ENCODE data around the gene TNMD. TPM values are rescaled to one million over a fixed set of nuclear protein-coding genes. Genes with fewer than 3 reads are reported as not detected.

The TNMD gene
- total RNA-seq, 1 experiment from 2014 or later: not detected

DNA sequence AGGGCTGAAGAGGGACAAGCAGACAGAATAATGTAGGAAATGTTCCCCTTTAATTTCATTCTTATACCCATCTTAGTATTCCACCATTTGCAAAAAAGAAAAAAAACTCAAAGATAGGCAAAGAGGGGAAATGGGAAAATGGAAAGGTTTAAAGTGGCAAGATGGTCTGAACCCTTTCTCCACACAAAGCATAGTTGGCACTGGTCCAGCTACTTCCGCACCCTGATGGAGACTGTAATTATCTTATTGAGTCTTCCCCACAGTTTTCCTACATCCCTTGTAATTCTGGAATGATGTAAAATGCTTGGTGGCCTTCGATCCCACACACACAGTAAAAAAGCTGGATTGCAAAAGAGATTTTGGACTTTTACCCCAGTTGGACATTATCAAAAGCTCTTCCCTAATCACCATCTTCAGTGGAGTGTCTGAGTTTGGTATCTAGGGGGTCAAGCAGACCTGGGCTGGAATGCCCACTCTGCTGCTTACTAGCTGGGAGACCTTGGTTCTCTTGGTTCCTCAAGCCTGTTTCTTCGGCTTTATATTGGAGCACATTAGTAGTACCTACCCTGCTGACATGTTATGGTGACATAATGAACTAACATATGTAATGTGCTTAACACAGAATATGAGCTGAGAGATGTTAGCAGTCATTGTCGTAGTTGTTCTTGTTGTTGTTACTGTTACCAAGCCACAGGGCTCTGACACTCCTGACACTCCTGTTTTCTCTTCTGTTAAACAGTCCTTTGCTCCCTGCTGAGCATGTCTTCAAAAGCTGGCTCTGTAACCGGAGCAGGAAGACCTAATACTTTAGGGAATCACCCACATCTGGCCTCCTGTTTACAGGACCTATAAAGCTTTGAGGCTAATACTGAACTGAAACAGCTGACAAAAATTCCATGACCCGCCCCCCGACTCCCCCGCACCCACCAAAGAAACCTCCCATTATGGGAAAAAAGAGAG, 64.0 kb downstream of the TNMD start:
- intact Hi-C loops (cut with micrococcal nuclease): no loop called here
- Histone ChIP-seq H4K20me1 (ENCODE audit: insufficient read depth) (no peaks in the 10 kb centered on the region), H3K27me3 (ENCODE audit: insufficient read depth, low read length) (no peaks in the 10 kb centered on the region), H3K9ac (ENCODE audit: low read length) (no peak overlapping the region), H3K27ac (ENCODE audit: low read depth, low read length) (no peak overlapping the region), H3K4me1 (ENCODE audit: control insufficient read depth in 1 of 2, insufficient read depth in 2 of 2, low read length in 2 of 2) (peaks cover 12 to 51% of the 10 kb centered on the region in 2 experiments), H3K4me3 (replicated peaks in 1 of 2; ENCODE audit: low read depth in 1 of 2, low read length in 2 of 2) (no peak overlapping the region), H3K79me2 (ENCODE audit: insufficient read depth, low read length) (no peaks in the 10 kb centered on the region), H2AFZ (ENCODE audit: low read depth, low read length, poor library complexity, severe bottlenecking) (no peak overlapping the region), H3K36me3 (ENCODE audit: control insufficient read depth in 1 of 2, insufficient read depth in 2 of 2, low read length in 2 of 2) (no peaks in the 10 kb centered on the region), H3K4me2 (ENCODE audit: low read length) (no peak overlapping the region), H3K9me3 (ENCODE audit: control insufficient read depth in 1 of 2, insufficient read depth in 1 of 2, low read depth in 1 of 2, low read length in 2 of 2) (no peaks in the 10 kb centered on the region), H3K9me2 (ENCODE audit: insufficient read depth) (no peaks in the 10 kb centered on the region)
- ATAC-seq (no peak), DNase-seq (ENCODE audit: low read depth, low spot score) (no peak)
- POLR2A ChIA-PET: no interaction called here
- no TSS peak for BruUV-seq (replicated peaks)
- CTCF ChIA-PET: interaction anchor here (1.2 kb wide), 1 partner anchor 34 kb away, joined by 3 read pairs; no protein-coding TSS in a partner anchor
- TF ChIP-seq RAD21 (IDR thresholded peaks at IDR 0.05; ENCODE audit: low read depth) (no peak), POLR2A (IDR thresholded peaks at IDR 0.05; ENCODE audit: borderline replicate concordance, extremely low read depth, insufficient read depth, insufficient read length) (no peak), EZH2 (IDR thresholded peaks at IDR 0.05) (no peak), SP1 (IDR thresholded peaks at IDR 0.05; ENCODE audit: low read depth) (no peak), YY1 (IDR thresholded peaks at IDR 0.05; ENCODE audit: extremely low read depth, insufficient replicate concordance, low read depth, low read length) (no peak), ZFX (IDR thresholded peaks at IDR 0.05) (no peak)
- TF ChIP-seq, protein P1, sequence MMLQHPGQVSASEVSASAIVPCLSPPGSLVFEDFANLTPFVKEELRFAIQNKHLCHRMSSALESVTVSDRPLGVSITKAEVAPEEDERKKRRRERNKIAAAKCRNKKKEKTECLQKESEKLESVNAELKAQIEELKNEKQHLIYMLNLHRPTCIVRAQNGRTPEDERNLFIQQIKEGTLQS (IDR thresholded peaks at IDR 0.05): no peak
- RAD21 ChIA-PET (ENCODE audit: low non-redundant PET in 1 of 2, low total read pairs in 2 of 2, uncharacterized antibody in 2 of 2, unreplicated experiment in 2 of 2): no interaction called here

Other genes starting within 250 kb of the TNMD start
- 0.32 TPM for gene PCDH19, start 174.7 kb upstream of the TNMD start, total RNA-seq (2021; ENCODE audit: unreplicated experiment)
- 25.0 TPM for gene TSPAN6, start 51.9 kb downstream of the TNMD start, total RNA-seq (2021; ENCODE audit: unreplicated experiment)
- 2.4 TPM for gene SRPX2, start 59.3 kb downstream of the TNMD start, total RNA-seq (2021; ENCODE audit: unreplicated experiment)
- gene SYTL4, start 147.2 kb downstream of the TNMD start, total RNA-seq (2021; ENCODE audit: unreplicated experiment): 8.8 TPM
- gene CSTF2, start 235.5 kb downstream of the TNMD start, total RNA-seq (2021; ENCODE audit: unreplicated experiment): 34.1 TPM